Medulla oblongata (tissue), 1 donor: ENCODE data around the gene RC3H1.
"Not testable (repeated sequence)": the region's sequence is repeated elsewhere in the genome, so short reads cannot be mapped to it uniquely, and the experiment has no call there.

Source experiments
- DNase-seq: peaks from one replicate; pipeline ENCODE4 v3.0.0-alpha.2; 2015; ENCODE audit errors: extremely low spot score

RC3H1 gene

GRCh38 chr1:174022080-174022975 lies at the start of gene RC3H1:
TSS of gene RC3H1 (minus strand) at chr1:174022357. CDS start at chr1:173992985, 29,372 bp downstream.
- peak; percentile 97 for DNase-seq

GRCh38 chr1:174070614-174071013 lies 48.5 kb upstream of the RC3H1 start:
- no peak for DNase-seq

- DNase-seq, result no peak
Observed at GRCh38 chr1:174068000-174068399, 45.8 kb upstream of the RC3H1 start.

- no peak for DNase-seq
Observed at GRCh38 chr1:174060090-174060489, 37.9 kb upstream of the RC3H1 start.

- no peak for DNase-seq
Observed at GRCh38 chr1:174058624-174059023, 36.5 kb upstream of the RC3H1 start.

- not testable (repeated sequence) for DNase-seq
Observed at GRCh38 chr1:174056609-174057008, 34.5 kb upstream of the RC3H1 start.

GRCh38 chr1:174055797-174056196 lies 33.6 kb upstream of the RC3H1 start:
- DNase-seq, result not testable (repeated sequence)

- DNase-seq, result no peak
Observed at GRCh38 chr1:174053826-174054225, 31.7 kb upstream of the RC3H1 start.

GRCh38 chr1:174052621-174053020 lies 30.5 kb upstream of the RC3H1 start:
- DNase-seq, result peak; percentile 32

- peak; percentile 95 for DNase-seq
Observed at GRCh38 chr1:174051956-174052355, 29.8 kb upstream of the RC3H1 start.

- DNase-seq, result no peak
Observed at GRCh38 chr1:174049514-174049913, 27.4 kb upstream of the RC3H1 start.

- no peak for DNase-seq
Observed at GRCh38 chr1:174044418-174045222, 22.5 kb upstream of the RC3H1 start.

GRCh38 chr1:174042509-174042908 lies 20.4 kb upstream of the RC3H1 start:
- DNase-seq, result not testable (repeated sequence)

- no peak for DNase-seq
Observed at GRCh38 chr1:174041369-174041768, 19.2 kb upstream of the RC3H1 start.

- DNase-seq, result no peak
Observed at GRCh38 chr1:174040387-174040786, 18.2 kb upstream of the RC3H1 start.

- no peak for DNase-seq
Observed at GRCh38 chr1:174039027-174039426, 16.9 kb upstream of the RC3H1 start.

GRCh38 chr1:174036798-174037197 lies 14.6 kb upstream of the RC3H1 start:
- no peak for DNase-seq

GRCh38 chr1:174036204-174036603 lies 14.0 kb upstream of the RC3H1 start:
- no peak for DNase-seq

- no peak for DNase-seq
Observed at GRCh38 chr1:174032671-174033222, 10.6 kb upstream of the RC3H1 start.

- DNase-seq, result no peak
Observed at GRCh38 chr1:174031099-174031498, 8.9 kb upstream of the RC3H1 start.

GRCh38 chr1:174028495-174028894 lies 6.3 kb upstream of the RC3H1 start:
- DNase-seq, result no peak

- peak; percentile 33 for DNase-seq
Observed at GRCh38 chr1:174023440-174023839, 1.3 kb upstream of the RC3H1 start.

- no peak for DNase-seq
Observed at GRCh38 chr1:174022976-174023277, 770 bp upstream of the RC3H1 start.
